Suprapubic skin (tissue), 4 donors: Measurements from ENCODE around the gene GOLGA6A. TPM values are rescaled to one million over a fixed set of nuclear protein-coding genes. Genes with fewer than 3 reads are reported as not detected.
A peak's percentile ranks its signal among the peaks of the same experiment; 100 is the strongest.

Experiments used
- DNase-seq, 2 donors: peaks; one replicate each; pipeline ENCODE4 v3.0.0-alpha.2; 2019; ENCODE audit warnings: low spot score in 2 of 2
- H3K27ac ChIP-seq: fragments of 200-600 bp; sonication (generic); one replicate; pipeline ENCODE4 v1.5.1; 2019
- H3K27me3 ChIP-seq: fragments of 200-600 bp; sonication (generic); one replicate; pipeline ENCODE4 v1.5.1; 2019
- H3K36me3 ChIP-seq: fragments of 200-600 bp; sonication (generic); one replicate; pipeline ENCODE4 v1.5.1; 2019
- H3K4me1 ChIP-seq: fragments of 200-600 bp; sonication (generic); one replicate; pipeline ENCODE4 v1.5.1; 2019
- H3K4me3 ChIP-seq: fragments of 200-600 bp; sonication (generic); one replicate; pipeline ENCODE4 v1.5.1; 2019; ENCODE audit warnings: mild to moderate bottlenecking
- H3K9me3 ChIP-seq: fragments of 200-600 bp; sonication (generic); one replicate; pipeline ENCODE4 v1.5.1; 2019
- CTCF ChIP-seq, 2 donors: fragments of 200-600 bp in 1 of 2; fragments of 450-650 bp in 1 of 2; sonication (generic) in 1 of 2; IDR thresholded peaks; one replicate each; pipeline ENCODE4 v1.5.1; 2016 to 2019; ENCODE audit warnings: antibody characterized with exemption in 2 of 2, mild to moderate bottlenecking in 1 of 2, moderate library complexity in 1 of 2
- EP300 ChIP-seq: sonication (generic); formaldehyde crosslinking; IDR thresholded peaks from one replicate; pipeline ENCODE4 v1.6.1; 2017; ENCODE audit warnings: antibody characterized with exemption
- POLR2A ChIP-seq, 2 donors: fragments of 450-650 bp; IDR thresholded peaks; one replicate each; pipeline ENCODE4 v1.6.1; 2017; ENCODE audit warnings: antibody characterized with exemption in 2 of 2, mild to moderate bottlenecking in 2 of 2, moderate library complexity in 2 of 2
- POLR2AphosphoS5 ChIP-seq, 3 donors: sonication (generic); formaldehyde crosslinking; IDR thresholded peaks; one replicate each; pipeline ENCODE4 v1.6.1; 2017; ENCODE audit warnings: antibody characterized with exemption in 3 of 3
- WGBS: methylation state at CpG from one replicate; pipeline ENCODE4 v1.1.5; 2018; 5-methylcytosine and 5-hydroxymethylcytosine counted together
- total RNA-seq, 4 donors: library from RNA; depleted of rRNA; stranded (reverse); fragments of >200 nt; gene quantifications; one replicate each; pipeline ENCODE4 v1.1.0, GENCODE V29; 2016

The GOLGA6A gene
- total RNA-seq, 4 donors from 2014 or later: 0.21 to 3.9 (median 1.7) TPM

- no peaks in the 10 kb centered on the region for H3K36me3 ChIP-seq
- H3K27ac ChIP-seq: no peak overlapping the region
- no CpG with 5 or more reads among the region's 40 CpGs for WGBS
- H3K27me3 ChIP-seq: peaks cover 90% of the 10 kb centered on the region
- H3K4me3 ChIP-seq: peak overlapping the region; percentile 29
- no peak for DNase-seq
- TF ChIP-seq CTCF (IDR thresholded peaks at IDR 0.05) (no peak), EP300 (no peak)
- no peaks in the 10 kb centered on the region for H3K9me3 ChIP-seq
- H3K4me1 ChIP-seq: peaks cover 35% of the 10 kb centered on the region
Measured at GRCh38 chr15:74129586-74130154, 47.3 kb upstream of the GOLGA6A start.

GRCh38 chr15:74128785-74129585 is 46.6 kb upstream of the GOLGA6A start:
- no peak for DNase-seq
- TF ChIP-seq EP300: no peak
- TF ChIP-seq CTCF (IDR thresholded peaks at IDR 0.05): no peak
- TF ChIP-seq POLR2AphosphoS5 (IDR thresholded peaks at IDR 0.05): no peak
- TF ChIP-seq POLR2A (IDR thresholded peaks at IDR 0.05): no peak
- peaks cover 86% of the 10 kb centered on the region for H3K27me3 ChIP-seq
- H3K36me3 ChIP-seq: no peaks in the 10 kb centered on the region
- peaks cover 35% of the 10 kb centered on the region for H3K4me1 ChIP-seq
- H3K9me3 ChIP-seq: no peaks in the 10 kb centered on the region
- WGBS: 28% methylated on average over 27 of the region's 43 CpGs
- no peak overlapping the region for H3K27ac ChIP-seq
- H3K4me3 ChIP-seq: peak overlapping the region; percentile 31

- Histone ChIP-seq H3K36me3 (no peaks in the 10 kb centered on the region), H3K4me1 (peaks cover 35% of the 10 kb centered on the region), H3K27ac (no peak overlapping the region), H3K9me3 (no peaks in the 10 kb centered on the region), H3K4me3 (peak overlapping the region; percentile 31), H3K27me3 (peaks cover 78% of the 10 kb centered on the region)
- no peak for TF ChIP-seq EP300
- no peak for TF ChIP-seq POLR2AphosphoS5 (IDR thresholded peaks at IDR 0.05)
- TF ChIP-seq CTCF (IDR thresholded peaks at IDR 0.05): no peak
- TF ChIP-seq POLR2A (IDR thresholded peaks at IDR 0.05): no peak
- 16% methylated on average over 24 of the region's 53 CpGs for WGBS
- DNase-seq: no peak
Measured at GRCh38 chr15:74127954-74128784, 45.8 kb upstream of the GOLGA6A start.

GRCh38 chr15:74127255-74127953 is 45.1 kb upstream of the GOLGA6A start:
- no peak for TF ChIP-seq POLR2A (IDR thresholded peaks at IDR 0.05)
- peak; percentile 68 to 99 for TF ChIP-seq CTCF (IDR thresholded peaks at IDR 0.05)
- Histone ChIP-seq H3K4me1 (peaks cover 35% of the 10 kb centered on the region), H3K27ac (no peak overlapping the region), H3K36me3 (no peaks in the 10 kb centered on the region), H3K9me3 (no peaks in the 10 kb centered on the region), H3K27me3 (peaks cover 78% of the 10 kb centered on the region), H3K4me3 (peak overlapping the region; percentile 31)
- 16% methylated on average over 26 of the region's 44 CpGs for WGBS
- peak; percentile 89 to 94 for DNase-seq
